ENCODE data around the gene GPR68. TPM values are rescaled to one million over a fixed set of nuclear protein-coding genes. Genes with fewer than 3 reads are reported as not detected.

Gene GPR68
- total RNA-seq, 1 donor: 8.0 TPM

DNA sequence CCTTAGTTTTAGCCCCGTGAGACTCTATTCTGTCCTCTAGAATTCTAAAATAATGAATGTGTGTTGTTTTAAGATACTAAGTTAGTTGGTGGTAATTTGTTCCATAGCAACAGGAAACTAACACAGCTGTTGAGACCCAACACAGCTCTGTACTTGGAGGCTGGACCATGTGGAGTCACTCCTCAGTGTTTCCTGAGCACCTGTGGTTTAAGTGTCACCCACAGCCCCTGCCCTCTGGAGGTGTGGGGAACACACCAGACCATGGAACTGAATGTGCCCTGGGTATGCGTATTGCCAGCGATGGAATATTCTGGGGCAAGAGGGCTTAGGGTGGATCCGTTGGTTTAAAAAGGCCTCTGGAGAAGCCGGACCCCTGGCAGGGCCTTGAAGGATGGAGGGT lies 16.6 kb upstream of the GPR68 start:
- H3K36me3 ChIP-seq (ENCODE audit: insufficient read depth, low read length): no peaks in the 10 kb centered on the region
- no peak overlapping the region for H3K27ac ChIP-seq (ENCODE audit: low read depth, low read length)
- no peak overlapping the region for H3K4me3 ChIP-seq (ENCODE audit: insufficient read depth, low read length)
- no peaks in the 10 kb centered on the region for H3K9me3 ChIP-seq (ENCODE audit: low read depth, low read length)
- H2AFZ ChIP-seq (ENCODE audit: low read length): no peak overlapping the region
- TF ChIP-seq, protein P1, sequence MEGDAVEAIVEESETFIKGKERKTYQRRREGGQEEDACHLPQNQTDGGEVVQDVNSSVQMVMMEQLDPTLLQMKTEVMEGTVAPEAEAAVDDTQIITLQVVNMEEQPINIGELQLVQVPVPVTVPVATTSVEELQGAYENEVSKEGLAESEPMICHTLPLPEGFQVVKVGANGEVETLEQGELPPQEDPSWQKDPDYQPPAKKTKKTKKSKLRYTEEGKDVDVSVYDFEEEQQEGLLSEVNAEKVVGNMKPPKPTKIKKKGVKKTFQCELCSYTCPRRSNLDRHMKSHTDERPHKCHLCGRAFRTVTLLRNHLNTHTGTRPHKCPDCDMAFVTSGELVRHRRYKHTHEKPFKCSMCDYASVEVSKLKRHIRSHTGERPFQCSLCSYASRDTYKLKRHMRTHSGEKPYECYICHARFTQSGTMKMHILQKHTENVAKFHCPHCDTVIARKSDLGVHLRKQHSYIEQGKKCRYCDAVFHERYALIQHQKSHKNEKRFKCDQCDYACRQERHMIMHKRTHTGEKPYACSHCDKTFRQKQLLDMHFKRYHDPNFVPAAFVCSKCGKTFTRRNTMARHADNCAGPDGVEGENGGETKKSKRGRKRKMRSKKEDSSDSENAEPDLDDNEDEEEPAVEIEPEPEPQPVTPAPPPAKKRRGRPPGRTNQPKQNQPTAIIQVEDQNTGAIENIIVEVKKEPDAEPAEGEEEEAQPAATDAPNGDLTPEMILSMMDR (IDR thresholded peaks at IDR 0.05; ENCODE audit: extremely low read depth, low read depth, low read length): no peak
- H3K27me3 ChIP-seq (ENCODE audit: insufficient read depth, low read length): no peaks in the 10 kb centered on the region
- no peak overlapping the region for H3K4me2 ChIP-seq (ENCODE audit: insufficient read depth, low read length)
- DNase-seq (ENCODE audit: insufficient read length, low spot score, missing footprints): no peak
- H3K79me2 ChIP-seq (ENCODE audit: insufficient read depth, low read length): no peaks in the 10 kb centered on the region
- no peaks in the 10 kb centered on the region for H3K4me1 ChIP-seq (ENCODE audit: insufficient read depth, low read length)
- H4K20me1 ChIP-seq (ENCODE audit: insufficient read depth, low read length): no peaks in the 10 kb centered on the region

DNA sequence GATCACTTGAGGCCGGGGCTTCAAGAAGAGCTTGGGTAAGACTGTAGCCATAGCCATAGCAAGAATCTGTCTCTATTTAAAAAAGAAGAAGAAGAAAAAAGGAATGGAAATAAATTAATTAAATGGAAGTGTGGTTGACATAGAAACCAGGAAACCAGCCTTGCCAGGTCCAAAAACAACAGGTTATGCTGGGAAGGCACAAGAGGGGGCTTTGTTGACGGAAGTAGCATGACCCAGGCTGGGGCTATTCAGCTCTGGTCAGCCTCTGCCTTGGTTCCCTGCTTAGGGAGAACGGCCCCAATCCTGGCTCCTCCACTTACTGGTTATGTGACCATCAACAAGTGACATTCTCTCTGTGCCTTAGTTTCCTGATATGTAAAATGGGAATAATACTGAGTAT lies 14.4 kb upstream of the GPR68 start:
- TF ChIP-seq, protein P1 (IDR thresholded peaks at IDR 0.05; ENCODE audit: extremely low read depth, low read depth, low read length): no peak
- H3K27me3 ChIP-seq (ENCODE audit: insufficient read depth, low read length): no peaks in the 10 kb centered on the region
- no peak overlapping the region for H3K4me3 ChIP-seq (ENCODE audit: insufficient read depth, low read length)
- H2AFZ ChIP-seq (ENCODE audit: low read length): no peak overlapping the region
- no peak overlapping the region for H3K27ac ChIP-seq (ENCODE audit: low read depth, low read length)
- no peaks in the 10 kb centered on the region for H3K9me3 ChIP-seq (ENCODE audit: low read depth, low read length)
- no peak for DNase-seq (ENCODE audit: insufficient read length, low spot score, missing footprints)
- no peaks in the 10 kb centered on the region for H4K20me1 ChIP-seq (ENCODE audit: insufficient read depth, low read length)
- H3K4me2 ChIP-seq (ENCODE audit: insufficient read depth, low read length): no peak overlapping the region
- H3K79me2 ChIP-seq (ENCODE audit: insufficient read depth, low read length): no peaks in the 10 kb centered on the region
- H3K4me1 ChIP-seq (ENCODE audit: insufficient read depth, low read length): no peaks in the 10 kb centered on the region
- no peaks in the 10 kb centered on the region for H3K36me3 ChIP-seq (ENCODE audit: insufficient read depth, low read length)

DNA sequence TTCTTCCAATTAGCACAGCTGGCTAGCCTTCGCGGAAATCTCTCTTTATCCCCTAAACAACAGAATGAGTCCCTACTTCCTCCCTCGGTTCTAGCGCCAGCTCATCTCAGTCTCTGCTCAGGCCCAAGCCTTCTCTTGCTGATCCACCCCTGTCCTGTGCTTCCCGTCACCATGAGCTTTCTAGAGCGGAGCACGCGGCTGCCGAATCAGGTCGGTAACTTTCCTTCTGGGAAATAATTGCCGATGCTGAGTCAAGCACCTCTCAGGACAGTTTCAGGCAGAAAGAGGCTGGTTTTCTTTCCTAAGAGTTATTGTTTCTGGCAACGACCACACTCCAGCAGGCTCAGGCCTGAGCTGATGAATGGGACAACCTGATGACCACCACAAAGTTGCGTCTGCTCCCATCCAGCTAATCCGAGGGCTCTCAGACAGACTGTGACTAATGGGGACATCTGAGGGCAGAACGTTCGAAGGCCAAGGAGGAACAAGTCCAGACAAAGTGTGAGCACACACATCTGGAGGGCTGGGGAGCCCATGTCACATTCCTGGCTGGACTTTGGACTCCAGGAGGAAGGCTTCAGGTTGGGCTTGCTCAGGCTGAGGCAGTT lies 13.6 kb upstream of the GPR68 start:
- Histone ChIP-seq H3K4me1 (ENCODE audit: insufficient read depth, low read length) (no peaks in the 10 kb centered on the region), H3K4me3 (ENCODE audit: insufficient read depth, low read length) (no peak overlapping the region), H3K27me3 (ENCODE audit: insufficient read depth, low read length) (no peaks in the 10 kb centered on the region), H3K9me3 (ENCODE audit: low read depth, low read length) (no peaks in the 10 kb centered on the region), H3K36me3 (ENCODE audit: insufficient read depth, low read length) (no peaks in the 10 kb centered on the region), H4K20me1 (ENCODE audit: insufficient read depth, low read length) (no peaks in the 10 kb centered on the region), H3K79me2 (ENCODE audit: insufficient read depth, low read length) (no peaks in the 10 kb centered on the region), H2AFZ (ENCODE audit: low read length) (no peak overlapping the region), H3K27ac (ENCODE audit: low read depth, low read length) (no peak overlapping the region), H3K4me2 (ENCODE audit: insufficient read depth, low read length) (no peak overlapping the region)
- TF ChIP-seq, protein P1 (IDR thresholded peaks at IDR 0.05; ENCODE audit: extremely low read depth, low read depth, low read length): no peak
- DNase-seq (ENCODE audit: insufficient read length, low spot score, missing footprints): peak; percentile 75

DNA sequence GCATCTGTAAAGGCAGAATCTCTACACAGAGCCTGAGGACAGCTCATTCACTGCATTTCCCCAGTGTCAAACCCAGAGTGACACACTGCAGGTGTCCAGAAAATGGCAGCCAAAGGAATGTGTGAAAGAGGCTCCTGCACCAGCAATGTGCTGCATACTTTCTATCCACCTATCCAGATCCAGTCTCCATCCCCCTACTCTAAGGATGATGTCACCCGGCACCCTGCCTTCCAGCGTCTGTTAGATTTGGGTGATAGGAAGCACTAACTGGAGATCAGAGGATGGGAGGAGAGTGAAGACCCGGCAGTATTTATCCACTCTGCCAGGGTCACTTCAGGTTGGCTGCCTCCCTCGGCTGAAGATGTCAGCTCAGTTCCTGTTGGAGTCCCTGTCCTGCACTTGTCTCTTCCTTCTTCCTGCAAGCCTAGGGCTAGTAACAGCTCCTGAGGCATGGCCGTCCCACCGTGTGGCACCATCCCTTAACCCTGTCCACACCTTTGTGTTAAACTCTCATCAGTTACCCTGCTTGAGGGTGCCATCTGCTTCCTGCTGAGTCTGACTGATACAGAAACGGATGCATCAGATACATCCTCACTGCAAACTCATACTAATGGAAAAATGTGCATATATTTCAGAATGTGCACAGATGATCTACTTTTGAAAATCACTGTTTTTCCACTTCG lies 13.0 kb upstream of the GPR68 start:
- H3K4me1 ChIP-seq (ENCODE audit: insufficient read depth, low read length): peaks cover 4% of the 10 kb centered on the region
- H3K79me2 ChIP-seq (ENCODE audit: insufficient read depth, low read length): no peaks in the 10 kb centered on the region
- no peak overlapping the region for H2AFZ ChIP-seq (ENCODE audit: low read length)
- H4K20me1 ChIP-seq (ENCODE audit: insufficient read depth, low read length): no peaks in the 10 kb centered on the region
- DNase-seq (ENCODE audit: insufficient read length, low spot score, missing footprints): no peak
- H3K27me3 ChIP-seq (ENCODE audit: insufficient read depth, low read length): no peaks in the 10 kb centered on the region
- TF ChIP-seq, protein P1 (IDR thresholded peaks at IDR 0.05; ENCODE audit: extremely low read depth, low read depth, low read length): no peak
- H3K27ac ChIP-seq (ENCODE audit: low read depth, low read length): no peak overlapping the region
- no peaks in the 10 kb centered on the region for H3K9me3 ChIP-seq (ENCODE audit: low read depth, low read length)
- H3K4me2 ChIP-seq (ENCODE audit: insufficient read depth, low read length): no peak overlapping the region
- no peak overlapping the region for H3K4me3 ChIP-seq (ENCODE audit: insufficient read depth, low read length)
- H3K36me3 ChIP-seq (ENCODE audit: insufficient read depth, low read length): no peaks in the 10 kb centered on the region
